GM21786 (cell line): ENCODE results near the gene SGSM2.

Source experiments
- ATAC-seq: cut with Tn5 transposase; IDR thresholded peaks from one replicate; pipeline ENCODE4 v1.9.1; 2021; ENCODE audit not compliant: unreplicated experiment

The SGSM2 gene

GRCh38 chr17:2369039-2369438 lies 31.7 kb downstream of the SGSM2 start:
- ATAC-seq = no peak

GRCh38 chr17:2369551-2370210 lies 32.4 kb downstream of the SGSM2 start:
- no peak for ATAC-seq

- no peak for ATAC-seq
These were observed 32.9 kb downstream of the SGSM2 start for GRCh38 chr17:2370211-2370589.

GRCh38 chr17:2371183-2372130 lies 34.2 kb downstream of the SGSM2 start:
- ATAC-seq = no peak

GRCh38 chr17:2372180-2372579 lies 34.9 kb downstream of the SGSM2 start:
- ATAC-seq = no peak

GRCh38 chr17:2372681-2373080 lies 35.4 kb downstream of the SGSM2 start:
- ATAC-seq = no peak

- ATAC-seq = no peak
These were observed 35.9 kb downstream of the SGSM2 start for GRCh38 chr17:2373179-2373578.

GRCh38 chr17:2374549-2375285 lies 37.4 kb downstream of the SGSM2 start:
- no peak for ATAC-seq

- ATAC-seq = no peak
These were observed 38.1 kb downstream of the SGSM2 start for GRCh38 chr17:2375406-2375805.

GRCh38 chr17:2376107-2376506 lies 38.8 kb downstream of the SGSM2 start:
- no peak for ATAC-seq

- ATAC-seq = no peak
These were observed 40.4 kb downstream of the SGSM2 start for GRCh38 chr17:2377659-2378058.

GRCh38 chr17:2378905-2379304 lies 41.6 kb downstream of the SGSM2 start:
- ATAC-seq = no peak

- no peak for ATAC-seq
These were observed 42.4 kb downstream of the SGSM2 start for GRCh38 chr17:2379489-2380225.

- ATAC-seq = no peak
These were observed 43.1 kb downstream of the SGSM2 start for GRCh38 chr17:2380226-2380922.

GRCh38 chr17:2380950-2381649 lies 43.8 kb downstream of the SGSM2 start:
- ATAC-seq = no peak

- ATAC-seq = no peak
These were observed 46.4 kb downstream of the SGSM2 start for GRCh38 chr17:2383628-2384167.

- no peak for ATAC-seq
These were observed 47.3 kb downstream of the SGSM2 start for GRCh38 chr17:2384439-2385127.

- ATAC-seq = no peak
These were observed 48.2 kb downstream of the SGSM2 start for GRCh38 chr17:2385240-2386210.
